Activated T-helper 1 cell treated with anti-CD3 and anti-CD28 coated beads, Interleukin-12 subunit alpha, Interleukin-12 subunit beta, Interleukin-2, Interleukin-4 antibody, amounts not matched to agents 30 ng/mL and 10 ng/mL and 1 ng/mL, durations not matched to agents 14 hours and 24 hours and 36 hours (primary cell): Measurements from ENCODE around the gene CXCR6. TPM values are rescaled to one million over a fixed set of nuclear protein-coding genes. Genes with fewer than 3 reads are reported as not detected.

Source experiments
- DNase-seq: peaks from one replicate; pipeline ENCODE4 v3.0.0; 2021; ENCODE audit warnings: low spot score
- H3K27ac Mint-ChIP-seq: one replicate; pipeline ENCODE4 v1.8.0; 2021; ENCODE audit warnings: mild to moderate bottlenecking, mixed read lengths
- H3K27me3 Mint-ChIP-seq: one replicate; pipeline ENCODE4 v1.8.0; 2022; ENCODE audit warnings: mild to moderate bottlenecking, moderate library complexity, mixed read lengths; ENCODE audit not compliant: insufficient read depth
- H3K36me3 Mint-ChIP-seq: one replicate; pipeline ENCODE4 v1.8.0; 2021; ENCODE audit warnings: low read depth, mixed read lengths
- H3K4me1 Mint-ChIP-seq: one replicate; pipeline ENCODE4 v1.8.0; 2021; ENCODE audit warnings: low read depth, mixed read lengths
- H3K4me3 Mint-ChIP-seq: one replicate; pipeline ENCODE4 v1.8.0; 2021; ENCODE audit warnings: mild to moderate bottlenecking, moderate library complexity, mixed read lengths
- H3K9me3 Mint-ChIP-seq: one replicate; pipeline ENCODE4 v1.8.0; 2021; ENCODE audit warnings: mixed read lengths
- intact Hi-C: fragments of 100-400 bp; cut with micrococcal nuclease; formaldehyde crosslinking; loops from one replicate; pipeline ENCODE4 v1.15.1; 2024
- total RNA-seq: library from RNA; stranded (reverse); gene quantifications from 2 replicates; pipeline ENCODE4 v1.2.3, GENCODE V29; 2022

CXCR6 gene
- total RNA-seq, 1 donor from 2014 or later: 27.2 TPM

- Mint-ChIP-seq H3K27me3 (peaks cover 41% of the 10 kb centered on the region), H3K36me3 (peaks cover 17% of the 10 kb centered on the region), H3K4me3 (no peak overlapping the region), H3K4me1 (peaks cover 38% of the 10 kb centered on the region), H3K9me3 (no peaks in the 10 kb centered on the region), H3K27ac (no peak overlapping the region)
- intact Hi-C loops: no loop called here
- DNase-seq: no peak
Observed at GRCh38 chr3:45911511-45912226, 31.6 kb upstream of the CXCR6 start.

GRCh38 chr3:45912435-45912834 lies 30.8 kb upstream of the CXCR6 start:
- Mint-ChIP-seq H3K27me3 (peaks cover 43% of the 10 kb centered on the region), H3K27ac (no peak overlapping the region), H3K4me3 (no peak overlapping the region), H3K9me3 (no peaks in the 10 kb centered on the region), H3K4me1 (peaks cover 43% of the 10 kb centered on the region), H3K36me3 (peaks cover 19% of the 10 kb centered on the region)
- no peak for DNase-seq
- intact Hi-C loops: no loop called here

- H3K4me3 Mint-ChIP-seq: no peak overlapping the region
- H3K27ac Mint-ChIP-seq: no peak overlapping the region
- H3K4me1 Mint-ChIP-seq: peaks cover 33% of the 10 kb centered on the region
- H3K9me3 Mint-ChIP-seq: no peaks in the 10 kb centered on the region
- peaks cover 28% of the 10 kb centered on the region for H3K36me3 Mint-ChIP-seq
- intact Hi-C loops: loop anchor here (1.0 to 5.0 kb wide), 7 partner anchors 9 to 877 kb away; partner anchors contain the start of genes CXCR6 and FYCO1
- no peak for DNase-seq
- peaks cover 41% of the 10 kb centered on the region for H3K27me3 Mint-ChIP-seq
Observed at GRCh38 chr3:45914362-45915058, 28.8 kb upstream of the CXCR6 start.

GRCh38 chr3:45915059-45915439 lies 28.2 kb upstream of the CXCR6 start:
- Mint-ChIP-seq H3K36me3 (peaks cover 27% of the 10 kb centered on the region), H3K27ac (peak overlapping the region; percentile 83), H3K4me3 (peak overlapping the region; percentile 58), H3K9me3 (no peaks in the 10 kb centered on the region), H3K27me3 (peaks cover 35% of the 10 kb centered on the region), H3K4me1 (peaks cover 33% of the 10 kb centered on the region)
- intact Hi-C loops: loop anchor here (1.0 to 5.0 kb wide), 7 partner anchors 10 to 878 kb away; partner anchors contain the start of genes CXCR6 and FYCO1
- no peak for DNase-seq

- DNase-seq: peak; percentile 65
- peak overlapping the region; percentile 83 for H3K27ac Mint-ChIP-seq
- H3K4me3 Mint-ChIP-seq: peak overlapping the region; percentile 58
- intact Hi-C loops: loop anchor here (1.0 to 5.0 kb wide), 12 partner anchors 10 to 878 kb away; partner anchors contain the start of genes CXCR6, FYCO1 and SACM1L
- peaks cover 33% of the 10 kb centered on the region for H3K4me1 Mint-ChIP-seq
- H3K27me3 Mint-ChIP-seq: peaks cover 30% of the 10 kb centered on the region
- H3K36me3 Mint-ChIP-seq: peaks cover 30% of the 10 kb centered on the region
- no peaks in the 10 kb centered on the region for H3K9me3 Mint-ChIP-seq
Observed at GRCh38 chr3:45915518-45916231, 27.6 kb upstream of the CXCR6 start.

GRCh38 chr3:45917146-45917898 lies 25.9 kb upstream of the CXCR6 start:
- peaks cover 36% of the 10 kb centered on the region for H3K36me3 Mint-ChIP-seq
- no peaks in the 10 kb centered on the region for H3K9me3 Mint-ChIP-seq
- intact Hi-C loops: loop anchor here (5.0 kb wide), 2 partner anchors 250 to 880 kb away; no protein-coding TSS in a partner anchor
- H3K4me1 Mint-ChIP-seq: peaks cover 42% of the 10 kb centered on the region
- no peak for DNase-seq
- no peak overlapping the region for H3K27ac Mint-ChIP-seq
- H3K27me3 Mint-ChIP-seq: peaks cover 21% of the 10 kb centered on the region
- H3K4me3 Mint-ChIP-seq: no peak overlapping the region

- H3K4me1 Mint-ChIP-seq: peaks cover 22% of the 10 kb centered on the region
- H3K4me3 Mint-ChIP-seq: no peak overlapping the region
- intact Hi-C loops: no loop called here
Observed at GRCh38 chr3:45921158-45922038, 21.9 kb upstream of the CXCR6 start.

GRCh38 chr3:45922039-45922326 lies 21.3 kb upstream of the CXCR6 start:
- intact Hi-C loops: no loop called here
- H3K9me3 Mint-ChIP-seq: no peaks in the 10 kb centered on the region
- no peak for DNase-seq
- H3K4me1 Mint-ChIP-seq: peaks cover 17% of the 10 kb centered on the region
- no peak overlapping the region for H3K4me3 Mint-ChIP-seq
- peaks cover 61% of the 10 kb centered on the region for H3K36me3 Mint-ChIP-seq
- no peaks in the 10 kb centered on the region for H3K27me3 Mint-ChIP-seq
- no peak overlapping the region for H3K27ac Mint-ChIP-seq

More at GRCh38 chr3:45921158-45922038, 21.9 kb upstream of the CXCR6 start:
- Mint-ChIP-seq H3K27ac (no peak overlapping the region), H3K27me3 (peaks cover 3% of the 10 kb centered on the region), H3K9me3 (no peaks in the 10 kb centered on the region), H3K36me3 (peaks cover 60% of the 10 kb centered on the region)
- no peak for DNase-seq

- DNase-seq: no peak
- Mint-ChIP-seq H3K36me3 (peaks cover 67% of the 10 kb centered on the region), H3K27ac (no peak overlapping the region), H3K4me1 (peaks cover 9% of the 10 kb centered on the region), H3K27me3 (no peaks in the 10 kb centered on the region), H3K4me3 (no peak overlapping the region), H3K9me3 (no peaks in the 10 kb centered on the region)
- intact Hi-C loops: no loop called here
Observed at GRCh38 chr3:45922950-45923590, 20.2 kb upstream of the CXCR6 start.

GRCh38 chr3:45923755-45924154 lies 19.5 kb upstream of the CXCR6 start:
- Mint-ChIP-seq H3K27me3 (no peaks in the 10 kb centered on the region), H3K4me3 (no peak overlapping the region), H3K36me3 (peaks cover 67% of the 10 kb centered on the region), H3K9me3 (no peaks in the 10 kb centered on the region), H3K4me1 (peaks cover 9% of the 10 kb centered on the region), H3K27ac (no peak overlapping the region)
- DNase-seq: no peak
- intact Hi-C loops: no loop called here

GRCh38 chr3:45927881-45928280 lies 15.4 kb upstream of the CXCR6 start:
- Mint-ChIP-seq H3K27me3 (no peaks in the 10 kb centered on the region), H3K4me3 (no peak overlapping the region), H3K36me3 (peaks cover 77% of the 10 kb centered on the region), H3K27ac (no peak overlapping the region), H3K4me1 (no peaks in the 10 kb centered on the region), H3K9me3 (no peaks in the 10 kb centered on the region)
- DNase-seq: no peak
- intact Hi-C loops: loop anchor here (5.0 kb wide), 1 partner anchor 416 kb away; no protein-coding TSS in a partner anchor
